ENCODE measurements around the gene RAI2.

The RAI2 gene

DNA sequence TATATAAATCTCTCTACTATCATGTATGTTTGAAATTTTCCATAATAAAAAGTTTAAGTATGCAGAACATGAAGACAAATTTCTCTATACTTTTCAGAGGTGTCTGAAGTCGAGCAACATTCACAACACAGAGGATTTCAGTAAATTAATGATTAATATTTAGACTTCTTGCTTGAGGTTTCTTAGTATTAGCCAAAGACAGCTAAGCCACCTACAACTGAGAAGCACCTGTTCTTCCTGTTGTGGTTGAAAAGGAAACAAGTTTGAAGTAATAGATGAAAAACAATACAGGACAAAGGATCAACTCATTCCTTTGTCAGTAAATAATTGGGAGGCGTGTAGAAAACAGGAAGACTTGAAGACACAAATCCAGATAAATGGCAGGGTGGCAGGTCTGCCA, 102.7 kb downstream of the RAI2 start:
- TF ChIP-seq, protein P1, sequence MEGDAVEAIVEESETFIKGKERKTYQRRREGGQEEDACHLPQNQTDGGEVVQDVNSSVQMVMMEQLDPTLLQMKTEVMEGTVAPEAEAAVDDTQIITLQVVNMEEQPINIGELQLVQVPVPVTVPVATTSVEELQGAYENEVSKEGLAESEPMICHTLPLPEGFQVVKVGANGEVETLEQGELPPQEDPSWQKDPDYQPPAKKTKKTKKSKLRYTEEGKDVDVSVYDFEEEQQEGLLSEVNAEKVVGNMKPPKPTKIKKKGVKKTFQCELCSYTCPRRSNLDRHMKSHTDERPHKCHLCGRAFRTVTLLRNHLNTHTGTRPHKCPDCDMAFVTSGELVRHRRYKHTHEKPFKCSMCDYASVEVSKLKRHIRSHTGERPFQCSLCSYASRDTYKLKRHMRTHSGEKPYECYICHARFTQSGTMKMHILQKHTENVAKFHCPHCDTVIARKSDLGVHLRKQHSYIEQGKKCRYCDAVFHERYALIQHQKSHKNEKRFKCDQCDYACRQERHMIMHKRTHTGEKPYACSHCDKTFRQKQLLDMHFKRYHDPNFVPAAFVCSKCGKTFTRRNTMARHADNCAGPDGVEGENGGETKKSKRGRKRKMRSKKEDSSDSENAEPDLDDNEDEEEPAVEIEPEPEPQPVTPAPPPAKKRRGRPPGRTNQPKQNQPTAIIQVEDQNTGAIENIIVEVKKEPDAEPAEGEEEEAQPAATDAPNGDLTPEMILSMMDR (IDR thresholded peaks at IDR 0.05; ENCODE audit: low read depth, low read length) = no peak
- no peak for TF ChIP-seq EZH2phosphoT487 (IDR thresholded peaks at IDR 0.05; ENCODE audit: low read depth)
- Histone ChIP-seq H3K4me3 (ENCODE audit: low read length) (no peak overlapping the region), H3K27me3 (ENCODE audit: low read depth, low read length) (no peaks in the 10 kb centered on the region)

GRCh38 chrX:17750436-17750835, 110.7 kb downstream of the RAI2 start:
- H3K36me3 ChIP-seq (replicated peaks; ENCODE audit: low read depth, low read length) = no peaks in the 10 kb centered on the region
- TF ChIP-seq, protein P1 (IDR thresholded peaks at IDR 0.05; ENCODE audit: low read depth, low read length) = no peak
- TF ChIP-seq EZH2phosphoT487 (IDR thresholded peaks at IDR 0.05; ENCODE audit: low read depth) = no peak

More for the DNA sequence above, 102.7 kb downstream of the RAI2 start:
- Histone ChIP-seq H3K27ac (ENCODE audit: low read length) (no peak overlapping the region), H3K79me2 (ENCODE audit: low read length) (no peaks in the 10 kb centered on the region), H3K36me3 (replicated peaks; ENCODE audit: low read depth, low read length) (no peaks in the 10 kb centered on the region), H2AFZ (ENCODE audit: low read depth, low read length) (no peak overlapping the region), H4K20me1 (ENCODE audit: insufficient read depth, low read length) (no peaks in the 10 kb centered on the region), H3K9me3 (ENCODE audit: insufficient read depth, low read length) (no peaks in the 10 kb centered on the region), H3K9ac (ENCODE audit: low read length) (no peak overlapping the region), H3K4me1 (ENCODE audit: low read length) (no peaks in the 10 kb centered on the region), H3K4me2 (ENCODE audit: low read length) (no peak overlapping the region)

More at GRCh38 chrX:17750436-17750835, 110.7 kb downstream of the RAI2 start:
- Histone ChIP-seq H3K4me3 (ENCODE audit: low read length) (no peak overlapping the region), H2AFZ (ENCODE audit: low read depth, low read length) (no peak overlapping the region), H3K79me2 (ENCODE audit: low read length) (no peaks in the 10 kb centered on the region), H3K4me1 (ENCODE audit: low read length) (no peaks in the 10 kb centered on the region), H3K9me3 (ENCODE audit: insufficient read depth, low read length) (no peaks in the 10 kb centered on the region), H3K27ac (ENCODE audit: low read length) (no peak overlapping the region), H3K27me3 (ENCODE audit: low read depth, low read length) (no peaks in the 10 kb centered on the region), H4K20me1 (ENCODE audit: insufficient read depth, low read length) (no peaks in the 10 kb centered on the region), H3K4me2 (ENCODE audit: low read length) (no peak overlapping the region), H3K9ac (ENCODE audit: low read length) (no peak overlapping the region)
